PC-9 (cell line): ENCODE results near the gene GCA.

Experiments
- EZH2 ChIP-seq: fragments of 200-600 bp; sonication (generic); IDR thresholded peaks from 2 replicates; pipeline ENCODE4 v1.8.0; 2017; ENCODE audit warnings: antibody characterized with exemption, low read depth
- TF ChIP-seq, protein P1 (sequence below): fragments of 200-600 bp; sonication (generic); conservative IDR thresholded peaks from 2 replicates; pipeline ENCODE4 v1.6.1; 2017; ENCODE audit warnings: mixed run types, antibody characterized with exemption, mild to moderate bottlenecking, moderate library complexity

GRCh38 chr2:162370931-162371330, 27.0 kb downstream of the GCA start:
- TF ChIP-seq, protein P1, sequence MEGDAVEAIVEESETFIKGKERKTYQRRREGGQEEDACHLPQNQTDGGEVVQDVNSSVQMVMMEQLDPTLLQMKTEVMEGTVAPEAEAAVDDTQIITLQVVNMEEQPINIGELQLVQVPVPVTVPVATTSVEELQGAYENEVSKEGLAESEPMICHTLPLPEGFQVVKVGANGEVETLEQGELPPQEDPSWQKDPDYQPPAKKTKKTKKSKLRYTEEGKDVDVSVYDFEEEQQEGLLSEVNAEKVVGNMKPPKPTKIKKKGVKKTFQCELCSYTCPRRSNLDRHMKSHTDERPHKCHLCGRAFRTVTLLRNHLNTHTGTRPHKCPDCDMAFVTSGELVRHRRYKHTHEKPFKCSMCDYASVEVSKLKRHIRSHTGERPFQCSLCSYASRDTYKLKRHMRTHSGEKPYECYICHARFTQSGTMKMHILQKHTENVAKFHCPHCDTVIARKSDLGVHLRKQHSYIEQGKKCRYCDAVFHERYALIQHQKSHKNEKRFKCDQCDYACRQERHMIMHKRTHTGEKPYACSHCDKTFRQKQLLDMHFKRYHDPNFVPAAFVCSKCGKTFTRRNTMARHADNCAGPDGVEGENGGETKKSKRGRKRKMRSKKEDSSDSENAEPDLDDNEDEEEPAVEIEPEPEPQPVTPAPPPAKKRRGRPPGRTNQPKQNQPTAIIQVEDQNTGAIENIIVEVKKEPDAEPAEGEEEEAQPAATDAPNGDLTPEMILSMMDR: no peak
- no peak for TF ChIP-seq EZH2
